ENCODE results near the gene ECEL1.

The ECEL1 gene

DNA sequence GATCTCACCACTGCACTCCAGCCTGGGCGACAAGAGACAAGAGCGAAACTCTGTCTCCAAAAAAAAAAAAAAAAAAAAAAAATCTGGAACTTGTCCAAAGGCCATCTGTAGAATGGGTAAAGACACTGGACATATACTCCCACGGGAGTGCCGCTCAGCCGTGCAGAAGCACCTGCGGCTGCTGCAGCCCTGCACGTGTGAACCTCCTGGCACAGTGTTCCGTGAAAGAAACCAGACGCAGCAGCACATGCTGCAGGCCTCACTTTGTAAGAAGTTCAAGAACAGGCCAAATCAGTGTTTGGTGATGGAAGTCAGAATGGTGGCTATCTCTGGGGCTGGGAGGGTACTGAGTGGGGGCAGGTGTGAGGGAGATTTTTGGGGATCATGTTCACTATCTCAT is 44.8 kb upstream of the ECEL1 start:
- TF ChIP-seq, protein P1, sequence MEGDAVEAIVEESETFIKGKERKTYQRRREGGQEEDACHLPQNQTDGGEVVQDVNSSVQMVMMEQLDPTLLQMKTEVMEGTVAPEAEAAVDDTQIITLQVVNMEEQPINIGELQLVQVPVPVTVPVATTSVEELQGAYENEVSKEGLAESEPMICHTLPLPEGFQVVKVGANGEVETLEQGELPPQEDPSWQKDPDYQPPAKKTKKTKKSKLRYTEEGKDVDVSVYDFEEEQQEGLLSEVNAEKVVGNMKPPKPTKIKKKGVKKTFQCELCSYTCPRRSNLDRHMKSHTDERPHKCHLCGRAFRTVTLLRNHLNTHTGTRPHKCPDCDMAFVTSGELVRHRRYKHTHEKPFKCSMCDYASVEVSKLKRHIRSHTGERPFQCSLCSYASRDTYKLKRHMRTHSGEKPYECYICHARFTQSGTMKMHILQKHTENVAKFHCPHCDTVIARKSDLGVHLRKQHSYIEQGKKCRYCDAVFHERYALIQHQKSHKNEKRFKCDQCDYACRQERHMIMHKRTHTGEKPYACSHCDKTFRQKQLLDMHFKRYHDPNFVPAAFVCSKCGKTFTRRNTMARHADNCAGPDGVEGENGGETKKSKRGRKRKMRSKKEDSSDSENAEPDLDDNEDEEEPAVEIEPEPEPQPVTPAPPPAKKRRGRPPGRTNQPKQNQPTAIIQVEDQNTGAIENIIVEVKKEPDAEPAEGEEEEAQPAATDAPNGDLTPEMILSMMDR (IDR thresholded peaks at IDR 0.05; ENCODE audit: low read depth, low read length): no peak
- H3K4me3 ChIP-seq (ENCODE audit: low read depth, low read length): no peak overlapping the region
- in situ Hi-C loops (cut with HindIII; ENCODE audit: low sequenced_read_pairs): no loop called here
- no peak for DNase-seq (ENCODE audit: low read depth, low spot score)

GRCh38 chr2:232530626-232531260 is 43.1 kb upstream of the ECEL1 start:
- H3K4me3 ChIP-seq (ENCODE audit: low read depth, low read length): no peak overlapping the region
- in situ Hi-C loops (cut with HindIII; ENCODE audit: low sequenced_read_pairs): no loop called here
- TF ChIP-seq, protein P1 (IDR thresholded peaks at IDR 0.05; ENCODE audit: low read depth, low read length): no peak
- DNase-seq (ENCODE audit: low read depth, low spot score): no peak

DNA sequence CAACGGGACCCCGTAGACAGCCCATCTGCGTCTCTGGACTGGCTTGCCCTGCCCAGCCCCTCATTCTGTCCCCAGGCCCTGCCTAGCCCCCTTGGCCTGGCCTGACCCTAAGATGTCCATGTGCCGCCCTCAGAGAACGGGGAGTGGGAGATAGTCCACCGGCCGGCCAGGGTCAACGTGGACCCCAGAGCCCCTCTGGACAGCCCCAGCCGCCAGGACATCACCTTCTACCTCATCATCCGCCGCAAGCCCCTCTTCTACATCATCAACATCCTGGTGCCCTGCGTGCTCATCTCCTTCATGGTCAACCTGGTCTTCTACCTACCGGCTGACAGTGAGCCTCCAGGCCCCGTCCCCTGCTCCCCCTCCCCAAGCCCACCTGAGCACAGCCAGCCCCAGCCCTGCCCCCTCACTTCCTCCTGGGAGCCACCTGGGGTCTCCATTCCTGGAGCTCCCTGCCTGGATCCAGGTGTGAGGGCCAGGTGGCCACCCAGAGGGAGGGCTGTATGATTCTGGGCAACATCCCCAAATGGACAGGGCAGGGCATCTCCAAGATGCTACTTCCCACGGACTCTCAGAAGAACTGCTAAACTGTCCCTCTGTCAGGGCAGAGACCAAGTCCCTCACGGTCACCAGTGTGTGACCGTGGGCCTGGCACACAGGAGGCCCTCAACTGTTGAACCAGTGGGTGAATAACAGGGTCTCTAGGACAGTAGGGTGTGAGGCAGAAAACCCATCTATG is 42.3 kb upstream of the ECEL1 start:
- in situ Hi-C loops (cut with HindIII; ENCODE audit: low sequenced_read_pairs): no loop called here
- no peak overlapping the region for H3K4me3 ChIP-seq (ENCODE audit: low read depth, low read length)
- TF ChIP-seq, protein P1 (IDR thresholded peaks at IDR 0.05; ENCODE audit: low read depth, low read length): no peak
- no peak for DNase-seq (ENCODE audit: low read depth, low spot score)

GRCh38 chr2:232528746-232529460 is 41.3 kb upstream of the ECEL1 start:
- TF ChIP-seq, protein P1 (IDR thresholded peaks at IDR 0.05; ENCODE audit: low read depth, low read length): no peak
- DNase-seq (ENCODE audit: low read depth, low spot score): no peak
- in situ Hi-C loops (cut with HindIII; ENCODE audit: low sequenced_read_pairs): no loop called here
- H3K4me3 ChIP-seq (ENCODE audit: low read depth, low read length): no peak overlapping the region

GRCh38 chr2:232527905-232528470 is 40.4 kb upstream of the ECEL1 start:
- no peak overlapping the region for H3K4me3 ChIP-seq (ENCODE audit: low read depth, low read length)
- no peak for DNase-seq (ENCODE audit: low read depth, low spot score)
- TF ChIP-seq, protein P1 (IDR thresholded peaks at IDR 0.05; ENCODE audit: low read depth, low read length): no peak
- in situ Hi-C loops (cut with HindIII; ENCODE audit: low sequenced_read_pairs): no loop called here

- in situ Hi-C loops (cut with HindIII; ENCODE audit: low sequenced_read_pairs): no loop called here
- TF ChIP-seq, protein P1 (IDR thresholded peaks at IDR 0.05; ENCODE audit: low read depth, low read length): no peak
- DNase-seq (ENCODE audit: low read depth, low spot score): no peak
- H3K4me3 ChIP-seq (ENCODE audit: low read depth, low read length): no peak overlapping the region
Measured at GRCh38 chr2:232526372-232526941, 38.8 kb upstream of the ECEL1 start.

All from astrocyte of the spinal cord (primary cell).